ENCODE measurements around the gene CYP1A2. TPM values are rescaled to one million over a fixed set of nuclear protein-coding genes. Genes with fewer than 3 reads are reported as not detected.

CYP1A2 gene
- total RNA-seq, 1 experiment from 2014 or later = not detected

- no peak for DNase-seq (ENCODE audit: low read depth)
Measured at GRCh38 chr15:74788683-74789151, 40.1 kb downstream of the CYP1A2 start.

DNA sequence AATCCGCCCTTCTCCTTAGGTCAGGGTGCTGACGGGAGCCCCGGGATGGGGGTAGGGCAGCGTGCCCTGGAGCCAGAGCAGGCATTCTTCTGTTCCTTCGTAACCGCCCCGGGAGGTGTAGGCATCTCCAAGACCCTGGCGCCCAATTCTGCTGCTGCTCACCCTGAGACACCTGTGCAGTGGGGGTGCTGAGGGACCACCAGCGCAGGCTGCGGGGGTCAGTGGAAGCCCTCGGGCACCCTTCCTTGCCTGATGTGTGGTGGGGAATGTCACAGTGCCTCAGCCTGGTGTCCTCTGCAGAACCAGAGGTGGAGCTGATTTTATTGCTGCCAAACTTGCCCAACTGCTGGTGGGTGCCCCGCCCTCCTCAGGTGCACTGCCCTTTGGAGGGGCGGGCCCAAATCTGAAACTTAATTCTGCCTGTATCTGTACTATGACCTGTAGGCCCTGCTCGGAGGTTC, 40.6 kb downstream of the CYP1A2 start:
- no peak for DNase-seq (ENCODE audit: low read depth)

- no peak for DNase-seq (ENCODE audit: low read depth)
Measured at GRCh38 chr15:74789741-74790079, 41.1 kb downstream of the CYP1A2 start.

- DNase-seq (ENCODE audit: low read depth) = peak; percentile 95
Measured at GRCh38 chr15:74790080-74790916, 41.7 kb downstream of the CYP1A2 start.

GRCh38 chr15:74791007-74791406, 42.4 kb downstream of the CYP1A2 start:
- DNase-seq (ENCODE audit: low read depth) = no peak

DNA sequence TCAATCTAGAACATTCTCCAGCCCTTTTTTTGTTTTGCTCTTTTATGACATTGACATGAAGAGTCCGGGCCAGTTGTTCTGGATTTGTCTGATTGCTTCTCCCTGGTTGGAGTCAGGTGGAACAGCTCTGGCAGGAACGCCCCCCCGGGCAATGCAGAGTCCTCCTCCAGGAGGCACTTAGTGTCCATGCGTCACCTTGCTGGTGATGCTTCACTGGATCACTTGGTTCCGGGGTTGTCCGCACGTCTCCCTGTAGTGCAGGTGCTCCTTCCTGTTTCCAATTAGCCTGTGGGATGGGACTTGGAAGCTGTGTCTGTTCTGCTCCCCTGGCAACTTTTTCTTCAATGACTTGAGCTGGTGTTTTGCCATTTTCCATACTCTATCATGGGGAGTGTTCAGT, 43.0 kb downstream of the CYP1A2 start:
- no peak for DNase-seq (ENCODE audit: low read depth)

GRCh38 chr15:74792227-74793016, 43.8 kb downstream of the CYP1A2 start:
- DNase-seq (ENCODE audit: low read depth) = no peak

DNA sequence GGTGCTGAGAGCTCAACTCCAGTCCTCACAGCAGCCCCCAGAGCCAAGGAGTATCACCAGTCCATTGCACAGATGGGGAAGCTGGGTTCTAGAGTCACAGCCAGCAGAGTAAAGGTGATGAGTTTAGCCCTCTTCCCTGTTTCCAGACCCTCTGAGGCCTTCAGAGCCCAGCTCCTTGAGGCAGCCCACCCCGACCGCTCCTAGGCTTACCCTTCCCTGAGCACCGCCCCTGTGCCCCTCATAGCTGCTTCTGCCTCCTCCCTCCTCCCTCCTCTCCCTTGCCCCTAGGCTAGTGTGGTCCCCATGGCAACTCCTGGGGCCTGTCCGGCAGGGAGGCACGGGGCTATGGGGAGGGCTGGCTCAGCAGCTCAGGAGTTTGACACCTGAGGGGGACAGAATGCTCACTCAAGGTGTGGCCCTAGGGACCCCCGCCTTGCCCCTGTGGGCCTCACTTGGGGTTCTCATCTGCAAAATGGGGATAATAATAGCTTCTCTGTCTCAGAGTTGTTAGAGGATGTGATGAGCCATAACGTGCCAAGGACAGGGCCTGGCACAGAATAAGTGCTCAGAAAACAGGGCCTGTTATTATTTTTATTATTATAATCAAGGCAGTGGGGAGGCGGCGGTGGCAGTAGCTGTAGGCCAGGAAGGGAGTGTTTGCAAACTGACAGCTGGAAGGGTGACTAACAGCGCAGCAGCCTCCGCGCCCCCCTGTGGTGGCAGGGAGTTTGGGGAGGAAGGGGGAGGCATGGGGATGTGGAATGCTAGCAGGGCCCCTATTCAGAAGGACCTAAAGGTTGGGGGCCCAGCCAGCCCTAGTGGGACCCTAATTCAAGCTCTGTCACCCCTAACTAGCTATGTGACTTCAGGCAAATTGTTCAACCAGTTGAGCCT, 44.7 kb downstream of the CYP1A2 start:
- peak; percentile 38 for DNase-seq (ENCODE audit: low read depth)

DNA sequence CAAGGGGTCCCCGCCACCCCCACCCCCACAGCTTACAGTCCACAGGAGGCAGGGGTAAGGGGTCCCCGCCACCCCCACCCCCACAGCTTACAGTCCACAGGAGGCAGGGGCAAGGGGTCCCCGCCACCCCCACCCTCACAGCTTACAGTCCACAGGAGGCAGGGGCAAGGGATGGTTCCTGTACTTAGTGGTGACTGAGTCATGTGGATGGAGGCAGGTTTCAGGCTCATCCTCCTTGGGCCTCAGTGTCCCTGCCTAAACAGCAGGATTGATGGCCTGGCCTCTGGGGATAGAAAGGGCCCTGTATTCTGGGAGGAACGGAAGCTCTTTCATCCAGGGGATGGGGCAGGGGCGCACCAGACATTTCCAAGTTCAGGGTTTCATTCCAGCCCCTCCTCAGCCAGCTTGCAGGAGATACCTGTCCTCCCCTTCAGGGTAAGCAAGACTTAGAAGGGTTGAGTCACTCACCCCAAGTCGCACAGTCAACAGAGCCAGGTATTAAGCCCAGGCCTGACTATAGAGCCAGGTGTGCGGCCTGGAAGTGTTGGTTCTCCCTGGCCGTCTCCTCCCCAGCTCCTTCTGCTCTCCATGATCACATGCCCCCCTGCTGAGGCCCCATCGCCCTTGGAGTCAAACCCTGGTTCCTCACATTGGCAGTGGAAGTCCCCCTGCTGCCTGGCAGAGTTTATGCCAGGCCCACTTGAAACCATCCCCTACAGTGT, 45.8 kb downstream of the CYP1A2 start:
- DNase-seq (ENCODE audit: low read depth) = no peak

- DNase-seq (ENCODE audit: low read depth) = no peak
Measured at GRCh38 chr15:74794970-74795349, 46.3 kb downstream of the CYP1A2 start.

DNA sequence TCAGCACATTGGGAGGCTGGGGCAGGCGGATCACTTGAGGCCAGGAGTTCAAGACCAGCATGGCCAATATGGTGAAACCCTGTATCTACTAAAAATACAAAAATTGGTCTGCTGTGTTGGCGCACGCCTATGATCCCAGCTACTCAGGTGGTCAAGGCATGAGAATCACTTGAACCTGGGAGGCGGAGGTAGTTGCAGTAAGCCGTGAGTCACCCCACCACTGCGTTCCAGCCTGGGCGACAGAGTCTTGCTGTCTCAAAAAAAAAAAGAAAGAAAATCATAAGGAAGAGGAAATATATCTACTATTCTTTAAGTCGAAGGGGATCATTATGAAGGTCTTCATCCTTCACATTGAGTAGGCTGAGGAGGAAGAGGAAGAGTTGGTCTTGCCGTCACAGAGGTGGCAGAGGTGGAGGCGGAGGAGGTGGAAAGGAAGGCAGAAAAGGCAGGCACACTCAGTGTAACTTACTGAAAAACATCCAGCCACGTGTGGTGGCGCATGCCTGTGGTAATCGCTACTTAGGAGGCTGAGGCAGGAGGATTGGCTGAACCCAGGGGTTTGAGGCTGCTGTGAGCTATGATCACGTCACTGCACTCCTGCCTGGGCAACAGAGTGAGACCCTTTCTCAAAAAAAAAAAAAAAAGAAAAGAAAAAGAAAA, 47.5 kb downstream of the CYP1A2 start:
- no peak for DNase-seq (ENCODE audit: low read depth)

DNA sequence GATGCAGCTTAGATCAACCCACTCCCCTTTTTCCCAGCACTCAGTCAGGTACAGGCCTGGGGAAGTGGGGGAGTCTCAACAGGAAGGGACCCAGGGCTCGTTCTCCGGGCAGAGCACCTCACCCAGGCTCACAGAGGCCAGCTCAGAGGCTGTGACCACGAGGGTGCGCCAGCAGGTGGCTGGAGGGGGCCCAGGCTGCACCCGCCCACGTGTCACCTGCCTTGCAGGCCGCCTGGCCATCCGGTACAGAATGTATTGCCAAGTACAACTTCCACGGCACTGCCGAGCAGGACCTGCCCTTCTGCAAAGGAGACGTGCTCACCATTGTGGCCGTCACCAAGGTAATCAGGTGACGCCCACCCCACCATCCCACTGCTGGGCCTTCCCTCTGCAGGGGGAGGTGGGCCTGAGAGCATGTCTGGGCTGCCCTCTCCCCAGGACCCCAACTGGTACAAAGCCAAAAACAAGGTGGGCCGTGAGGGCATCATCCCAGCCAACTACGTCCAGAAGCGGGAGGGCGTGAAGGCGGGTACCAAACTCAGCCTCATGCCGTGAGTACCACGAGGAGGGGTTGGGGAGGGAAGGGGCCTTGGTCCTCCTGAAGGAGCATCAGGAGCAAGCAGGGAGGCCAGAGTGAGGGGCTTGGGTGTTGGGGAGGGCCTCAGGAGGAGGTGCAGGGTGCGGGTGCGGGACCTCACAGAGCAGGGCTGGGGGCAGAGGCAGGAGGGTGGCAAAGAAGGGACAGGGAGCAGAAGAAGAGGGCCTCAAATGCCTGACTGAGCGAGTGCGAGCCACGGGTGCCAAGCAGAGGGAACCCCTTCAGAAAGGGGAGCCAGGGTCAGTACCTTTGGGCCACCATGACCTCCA, 50.0 kb downstream of the CYP1A2 start:
- DNase-seq (ENCODE audit: low read depth) = no peak

GRCh38 chr15:74799255-74799855, 50.7 kb downstream of the CYP1A2 start:
- no peak for DNase-seq (ENCODE audit: low read depth)

DNA sequence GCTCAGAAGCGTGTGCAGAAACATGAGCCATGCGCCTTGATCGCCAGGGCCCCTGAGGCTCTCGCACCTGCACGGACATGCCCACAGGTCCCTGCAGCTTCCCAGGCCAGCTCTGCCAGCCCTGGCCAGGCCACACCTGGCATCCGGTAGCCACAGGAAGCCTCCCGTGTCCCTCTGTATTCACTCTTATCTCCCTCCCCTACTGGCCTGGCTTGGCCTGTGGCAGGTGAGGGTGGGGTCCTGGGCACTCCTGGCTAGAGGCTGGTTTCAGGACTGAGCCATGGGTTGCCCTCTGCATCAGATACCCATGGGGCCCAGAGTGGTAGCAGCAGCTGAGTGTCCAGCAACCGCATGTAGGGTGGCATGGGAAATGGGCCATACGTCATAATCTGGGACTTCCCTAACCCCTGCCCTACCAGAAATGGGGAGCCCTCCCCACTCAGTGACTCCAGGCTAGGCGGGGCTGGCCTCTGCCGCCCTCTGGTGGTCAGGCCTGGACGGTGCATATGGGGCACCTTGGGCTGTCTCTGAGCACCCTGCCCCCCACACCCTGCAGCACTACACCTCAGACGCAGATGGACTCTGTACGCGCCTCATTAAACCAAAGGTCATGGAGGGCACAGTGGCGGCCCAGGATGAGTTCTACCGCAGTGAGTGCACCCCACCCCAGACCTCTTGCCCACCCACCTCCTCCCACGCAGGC, 51.4 kb downstream of the CYP1A2 start:
- DNase-seq (ENCODE audit: low read depth) = peak; percentile 67

DNA sequence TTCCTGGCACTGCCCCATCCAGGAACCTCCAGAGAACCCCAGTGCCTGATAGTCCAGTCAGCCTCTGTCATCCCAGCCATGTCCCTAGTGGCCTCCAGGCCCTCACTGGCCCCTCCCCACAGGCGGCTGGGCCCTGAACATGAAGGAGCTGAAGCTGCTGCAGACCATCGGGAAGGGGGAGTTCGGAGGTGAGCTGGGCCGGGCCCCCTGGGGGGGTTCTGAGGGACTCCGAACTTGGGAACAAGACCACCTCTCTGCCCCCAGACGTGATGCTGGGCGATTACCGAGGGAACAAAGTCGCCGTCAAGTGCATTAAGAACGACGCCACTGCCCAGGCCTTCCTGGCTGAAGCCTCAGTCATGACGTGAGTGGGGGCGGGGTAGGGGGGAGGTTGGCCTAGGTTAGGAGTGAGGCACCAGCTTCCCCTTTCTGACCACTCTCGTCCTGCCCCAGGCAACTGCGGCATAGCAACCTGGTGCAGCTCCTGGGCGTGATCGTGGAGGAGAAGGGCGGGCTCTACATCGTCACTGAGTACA, 52.0 kb downstream of the CYP1A2 start:
- DNase-seq (ENCODE audit: low read depth) = no peak

DNA sequence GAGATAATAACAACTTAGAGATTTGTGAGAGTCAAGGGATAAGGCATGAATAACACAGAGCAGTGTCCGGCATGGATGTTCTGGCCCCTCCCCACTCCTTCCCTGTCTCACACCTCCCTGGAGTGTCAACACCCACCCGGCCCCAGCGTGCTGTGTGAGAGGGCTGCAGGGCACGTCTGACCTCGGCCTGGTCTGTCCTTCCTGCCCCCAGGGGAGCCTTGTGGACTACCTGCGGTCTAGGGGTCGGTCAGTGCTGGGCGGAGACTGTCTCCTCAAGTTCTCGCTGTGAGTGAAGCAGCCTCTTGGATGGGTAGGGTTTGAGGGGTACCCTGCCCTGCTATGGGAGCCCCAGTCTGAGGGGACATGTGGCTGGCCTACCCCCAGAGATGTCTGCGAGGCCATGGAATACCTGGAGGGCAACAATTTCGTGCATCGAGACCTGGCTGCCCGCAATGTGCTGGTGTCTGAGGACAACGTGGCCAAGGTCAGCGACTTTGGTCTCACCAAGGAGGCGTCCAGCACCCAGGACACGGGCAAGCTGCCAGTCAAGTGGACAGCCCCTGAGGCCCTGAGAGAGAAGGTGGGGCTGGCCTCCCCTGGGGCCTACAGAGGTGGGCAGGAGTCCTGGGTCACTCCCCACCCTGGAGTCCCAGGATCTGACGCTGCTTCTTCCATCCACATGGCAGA, 52.8 kb downstream of the CYP1A2 start:
- no peak for DNase-seq (ENCODE audit: low read depth)

- no peak for DNase-seq (ENCODE audit: low read depth)
Measured at GRCh38 chr15:74802290-74802689, 53.6 kb downstream of the CYP1A2 start.

All from RPMI7951 (cell line).